ENCODE measurements around the gene APP.

APP gene

GRCh38 chr21:25905126-25905525 is 265.4 kb downstream of the APP start:
- DNase-seq (ENCODE audit: low read depth, low spot score), result no peak

- no peak for DNase-seq (ENCODE audit: low read depth, low spot score)
Observed at GRCh38 chr21:25904044-25904695, 266.4 kb downstream of the APP start.

- DNase-seq (ENCODE audit: low read depth, low spot score), result no peak
Observed at GRCh38 chr21:25903607-25904006, 267.0 kb downstream of the APP start.

GRCh38 chr21:25901330-25901979 is 269.1 kb downstream of the APP start:
- DNase-seq (ENCODE audit: low read depth, low spot score), result no peak

GRCh38 chr21:25898671-25899070 is 271.9 kb downstream of the APP start:
- DNase-seq (ENCODE audit: low read depth, low spot score), result no peak

- no peak for DNase-seq (ENCODE audit: low read depth, low spot score)
Observed at GRCh38 chr21:25897383-25897782, 273.2 kb downstream of the APP start.

- DNase-seq (ENCODE audit: low read depth, low spot score), result no peak
Observed at GRCh38 chr21:25896501-25897056, 274.0 kb downstream of the APP start.

GRCh38 chr21:25895565-25896205 is 274.9 kb downstream of the APP start:
- DNase-seq (ENCODE audit: low read depth, low spot score), result no peak

- no peak for DNase-seq (ENCODE audit: low read depth, low spot score)
Observed at GRCh38 chr21:25893191-25893590, 277.4 kb downstream of the APP start.

GRCh38 chr21:25891596-25891995 is 279.0 kb downstream of the APP start:
- DNase-seq (ENCODE audit: low read depth, low spot score), result no peak

- DNase-seq (ENCODE audit: low read depth, low spot score), result no peak
Observed at GRCh38 chr21:25890001-25890400, 280.6 kb downstream of the APP start.

GRCh38 chr21:25888711-25889110 is 281.9 kb downstream of the APP start:
- DNase-seq (ENCODE audit: low read depth, low spot score), result no peak

- DNase-seq (ENCODE audit: low read depth, low spot score), result no peak
Observed at GRCh38 chr21:25887646-25888306, 282.8 kb downstream of the APP start.

GRCh38 chr21:25887166-25887565 is 283.4 kb downstream of the APP start:
- no peak for DNase-seq (ENCODE audit: low read depth, low spot score)

GRCh38 chr21:25885880-25886279 is 284.7 kb downstream of the APP start:
- no peak for DNase-seq (ENCODE audit: low read depth, low spot score)

- no peak for DNase-seq (ENCODE audit: low read depth, low spot score)
Observed at GRCh38 chr21:25885405-25885804, 285.2 kb downstream of the APP start.

- no peak for DNase-seq (ENCODE audit: low read depth, low spot score)
Observed at GRCh38 chr21:25884311-25884710, 286.3 kb downstream of the APP start.

GRCh38 chr21:25881524-25882376 is 288.8 kb downstream of the APP start:
- DNase-seq (ENCODE audit: low read depth, low spot score), result peak; percentile 12

- DNase-seq (ENCODE audit: low read depth, low spot score), result no peak
Observed at GRCh38 chr21:25879203-25879602, 291.4 kb downstream of the APP start.

GRCh38 chr21:25878344-25878743 is 292.2 kb downstream of the APP start:
- no peak for DNase-seq (ENCODE audit: low read depth, low spot score)

GRCh38 chr21:25872271-25872670 is 298.3 kb downstream of the APP start:
- DNase-seq (ENCODE audit: low read depth, low spot score), result no peak
